ENCODE data around the gene OSBPL1A. TPM values are rescaled to one million over a fixed set of nuclear protein-coding genes. Genes with fewer than 3 reads are reported as not detected.
"Not testable (repeated sequence)": the region's sequence is repeated elsewhere in the genome, so short reads cannot be mapped to it uniquely, and the experiment has no call there.

Gene OSBPL1A
- total RNA-seq, 4 donors from 2014 or later, result 81.4 to 109 (median 99.3) TPM

DNA sequence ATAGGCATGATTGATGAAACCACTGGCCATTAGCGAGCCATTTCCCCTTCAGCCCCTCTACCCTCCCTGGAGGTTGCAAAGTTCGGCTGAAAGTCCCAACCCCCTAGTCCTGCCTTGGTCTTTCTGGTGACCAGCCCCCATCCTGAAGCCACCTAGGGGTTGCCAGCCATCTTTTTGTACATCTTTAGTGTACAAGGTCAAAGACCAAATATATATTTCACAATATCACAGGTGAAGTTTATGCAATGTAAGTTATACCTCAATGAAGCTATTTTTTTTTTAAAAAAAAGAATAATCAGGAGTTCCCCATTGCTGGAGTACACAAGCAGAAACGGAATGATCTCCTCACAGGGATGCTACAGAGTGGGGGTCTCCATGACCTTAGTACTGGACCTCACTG, 31.3 kb downstream of the OSBPL1A start:
- Histone ChIP-seq H3K36me3 (peaks cover 0 to 8% (median 0%) of the 10 kb centered on the region in 3 donors), H3K4me1 (no peaks in the 10 kb centered on the region), H3K4me3 (no peak overlapping the region), H3K9me3 (no peaks in the 10 kb centered on the region), H3K27ac (no peak overlapping the region), H3K27me3 (no peaks in the 10 kb centered on the region)
- no peak for DNase-seq (ENCODE audit: low spot score in 2 of 2)
- no peak for TF ChIP-seq EP300 (IDR thresholded peaks at IDR 0.05)
- TF ChIP-seq, protein P1, sequence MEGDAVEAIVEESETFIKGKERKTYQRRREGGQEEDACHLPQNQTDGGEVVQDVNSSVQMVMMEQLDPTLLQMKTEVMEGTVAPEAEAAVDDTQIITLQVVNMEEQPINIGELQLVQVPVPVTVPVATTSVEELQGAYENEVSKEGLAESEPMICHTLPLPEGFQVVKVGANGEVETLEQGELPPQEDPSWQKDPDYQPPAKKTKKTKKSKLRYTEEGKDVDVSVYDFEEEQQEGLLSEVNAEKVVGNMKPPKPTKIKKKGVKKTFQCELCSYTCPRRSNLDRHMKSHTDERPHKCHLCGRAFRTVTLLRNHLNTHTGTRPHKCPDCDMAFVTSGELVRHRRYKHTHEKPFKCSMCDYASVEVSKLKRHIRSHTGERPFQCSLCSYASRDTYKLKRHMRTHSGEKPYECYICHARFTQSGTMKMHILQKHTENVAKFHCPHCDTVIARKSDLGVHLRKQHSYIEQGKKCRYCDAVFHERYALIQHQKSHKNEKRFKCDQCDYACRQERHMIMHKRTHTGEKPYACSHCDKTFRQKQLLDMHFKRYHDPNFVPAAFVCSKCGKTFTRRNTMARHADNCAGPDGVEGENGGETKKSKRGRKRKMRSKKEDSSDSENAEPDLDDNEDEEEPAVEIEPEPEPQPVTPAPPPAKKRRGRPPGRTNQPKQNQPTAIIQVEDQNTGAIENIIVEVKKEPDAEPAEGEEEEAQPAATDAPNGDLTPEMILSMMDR (IDR thresholded peaks at IDR 0.05), result no peak
- TF ChIP-seq POLR2A (IDR thresholded peaks at IDR 0.05), result no peak
- 90% methylated on average over 3 of the region's 3 CpGs for WGBS, 2 donors

DNA sequence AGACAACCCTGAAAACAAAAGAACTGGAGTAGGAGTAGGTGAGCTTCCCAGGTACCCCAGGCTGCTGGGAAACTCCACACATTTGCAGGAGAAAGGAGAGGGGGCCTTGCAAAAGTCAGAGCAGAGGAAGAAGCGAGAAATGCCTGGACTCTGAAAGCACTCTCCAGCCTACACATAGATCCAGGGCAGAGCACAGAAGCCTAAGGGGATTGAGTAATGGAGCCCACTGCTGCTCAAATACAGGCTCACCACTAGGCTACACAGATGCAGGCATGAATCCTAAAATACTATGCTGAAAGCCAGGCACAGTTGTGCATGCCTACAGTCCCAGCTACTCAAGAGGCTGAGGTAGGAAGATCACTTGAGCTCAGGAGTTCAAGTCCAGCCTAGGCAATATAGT, 33.4 kb downstream of the OSBPL1A start:
- H3K4me1 ChIP-seq, result peaks cover 0 to 4% (median 0%) of the 10 kb centered on the region in 4 donors
- no peak for DNase-seq (ENCODE audit: low spot score in 2 of 2)
- H3K36me3 ChIP-seq, result peaks cover 0 to 5% (median 0%) of the 10 kb centered on the region in 3 donors
- no peaks in the 10 kb centered on the region for H3K9me3 ChIP-seq
- TF ChIP-seq EP300 (IDR thresholded peaks at IDR 0.05), result no peak
- TF ChIP-seq, protein P1 (IDR thresholded peaks at IDR 0.05), result no peak
- TF ChIP-seq POLR2A (IDR thresholded peaks at IDR 0.05), result no peak
- H3K27me3 ChIP-seq, result no peaks in the 10 kb centered on the region
- no peak overlapping the region for H3K27ac ChIP-seq
- 87 to 100% methylated on average over 1 of the region's 1 CpG for WGBS, 2 donors
- no peak overlapping the region for H3K4me3 ChIP-seq

DNA sequence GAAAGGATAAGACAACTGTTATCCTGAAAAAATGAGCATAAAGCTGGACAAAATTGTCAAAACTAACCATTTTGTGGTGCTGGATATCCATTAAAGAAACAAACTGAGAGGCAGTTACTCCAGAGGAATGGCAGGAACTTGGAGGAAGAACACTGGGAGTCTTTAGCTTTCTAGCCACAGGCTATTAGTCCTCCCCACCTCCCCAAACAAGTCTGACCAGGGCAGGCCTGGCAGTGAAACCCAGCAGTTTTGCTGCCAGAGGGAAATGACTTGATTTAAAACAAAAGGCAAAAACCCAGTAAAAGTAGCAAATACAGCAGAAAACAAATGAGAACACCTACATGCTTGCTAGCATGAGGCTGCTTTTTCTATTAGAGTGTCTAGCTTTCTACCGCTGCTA, 34.9 kb downstream of the OSBPL1A start:
- H3K36me3 ChIP-seq, result no peaks in the 10 kb centered on the region
- WGBS, 2 donors, result 82 to 93% methylated on average over 1 of the region's 1 CpG
- H3K9me3 ChIP-seq, result no peaks in the 10 kb centered on the region
- no peak overlapping the region for H3K27ac ChIP-seq
- H3K27me3 ChIP-seq, result no peaks in the 10 kb centered on the region
- H3K4me1 ChIP-seq, result peaks cover 0 to 4% (median 0%) of the 10 kb centered on the region in 4 donors
- TF ChIP-seq, protein P1 (IDR thresholded peaks at IDR 0.05), result no peak
- TF ChIP-seq EP300 (IDR thresholded peaks at IDR 0.05), result no peak
- TF ChIP-seq POLR2A (IDR thresholded peaks at IDR 0.05), result no peak
- H3K4me3 ChIP-seq, result no peak overlapping the region
- DNase-seq (ENCODE audit: low spot score in 2 of 2), result no peak

DNA sequence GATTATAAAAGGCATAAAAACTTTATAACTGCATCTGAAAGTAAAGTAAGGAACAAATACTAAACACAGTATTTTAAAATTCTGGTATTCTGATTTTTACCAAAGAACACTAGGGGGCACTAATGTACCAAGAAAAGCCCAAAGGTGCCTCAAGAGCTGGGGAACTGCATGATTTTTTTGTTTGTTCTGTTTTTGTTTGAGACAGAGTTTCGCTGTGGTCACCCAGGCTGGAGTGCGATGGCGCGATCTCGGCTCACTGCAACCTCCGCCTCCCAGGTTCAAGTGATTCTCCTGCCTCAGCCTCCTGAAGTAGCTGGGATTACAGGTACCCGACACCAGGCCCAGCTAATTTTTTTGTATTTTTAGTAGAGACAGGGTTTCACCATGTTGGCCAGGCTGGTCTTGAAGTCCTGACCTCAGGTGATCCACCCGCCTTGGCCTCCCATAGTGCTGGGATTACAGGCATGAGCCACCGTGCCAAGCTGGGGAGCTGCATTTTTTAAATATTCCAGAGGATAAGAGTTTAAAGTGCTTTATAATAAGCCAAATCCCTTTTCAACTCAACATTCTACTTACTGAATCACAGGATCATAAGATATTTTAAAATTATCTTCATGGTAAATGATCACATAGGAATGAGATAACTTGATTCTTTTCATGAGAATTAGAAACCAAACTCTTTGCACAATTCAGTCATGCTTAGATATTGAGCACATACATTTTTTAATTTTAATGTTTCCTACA, 37.7 kb downstream of the OSBPL1A start:
- DNase-seq (ENCODE audit: low spot score in 2 of 2); H3K9me3 ChIP-seq; H3K4me1 ChIP-seq; H3K27me3 ChIP-seq; H3K4me3 ChIP-seq; H3K27ac ChIP-seq; H3K36me3 ChIP-seq: not testable (repeated sequence)
- TF ChIP-seq, protein P1 (IDR thresholded peaks at IDR 0.05), result peak; percentile 43 to 70 (median 50)
- WGBS, 2 donors, result 20 to 24% methylated on average over 9 of the region's 9 CpGs

DNA sequence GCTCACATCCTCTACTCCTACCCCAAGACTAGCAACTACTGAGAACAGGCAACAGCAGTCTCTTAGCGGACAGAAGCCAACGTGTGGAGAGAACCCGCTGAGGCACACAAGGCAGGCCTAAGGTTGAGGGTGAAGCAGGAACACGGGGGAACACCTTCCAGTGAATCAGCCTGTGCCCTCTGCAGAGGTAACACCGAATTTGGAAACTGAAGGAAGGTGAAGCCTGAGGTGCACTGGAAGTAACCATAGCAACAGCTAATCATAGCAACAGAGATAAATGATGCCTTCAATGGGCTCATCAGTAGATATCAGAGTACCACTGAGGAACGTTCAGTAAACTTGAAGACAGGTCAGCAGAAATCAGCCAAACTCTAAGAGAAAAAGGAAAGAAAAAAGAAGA, 43.3 kb downstream of the OSBPL1A start:
- H3K27me3 ChIP-seq, result no peaks in the 10 kb centered on the region
- peaks cover 0 to 3% (median 0%) of the 10 kb centered on the region in 4 donors for H3K9me3 ChIP-seq
- no peaks in the 10 kb centered on the region for H3K36me3 ChIP-seq
- DNase-seq (ENCODE audit: low spot score in 2 of 2), result no peak
- H3K27ac ChIP-seq, result no peak overlapping the region
- TF ChIP-seq POLR2A (IDR thresholded peaks at IDR 0.05) (no peak), EP300 (IDR thresholded peaks at IDR 0.05) (no peak)
- TF ChIP-seq, protein P1 (IDR thresholded peaks at IDR 0.05), result no peak
- WGBS, 2 donors, result 82 to 90% methylated on average over 6 of the region's 6 CpGs
- no peaks in the 10 kb centered on the region for H3K4me1 ChIP-seq
- H3K4me3 ChIP-seq, result no peak overlapping the region
